Activated CD4-positive, alpha-beta T cell treated with anti-CD3 and anti-CD28 coated beads, Interleukin-2, amount 50 U/mL, for 16 hours (primary cell): ENCODE results near the gene DRC7.
"Not testable (repeated sequence)": the region's sequence is repeated elsewhere in the genome, so short reads cannot be mapped to it uniquely, and the experiment has no call there.

Source experiments
- DNase-seq: peaks from one replicate; pipeline ENCODE4 v3.0.0-alpha.2; 2020

DRC7 gene

DNA sequence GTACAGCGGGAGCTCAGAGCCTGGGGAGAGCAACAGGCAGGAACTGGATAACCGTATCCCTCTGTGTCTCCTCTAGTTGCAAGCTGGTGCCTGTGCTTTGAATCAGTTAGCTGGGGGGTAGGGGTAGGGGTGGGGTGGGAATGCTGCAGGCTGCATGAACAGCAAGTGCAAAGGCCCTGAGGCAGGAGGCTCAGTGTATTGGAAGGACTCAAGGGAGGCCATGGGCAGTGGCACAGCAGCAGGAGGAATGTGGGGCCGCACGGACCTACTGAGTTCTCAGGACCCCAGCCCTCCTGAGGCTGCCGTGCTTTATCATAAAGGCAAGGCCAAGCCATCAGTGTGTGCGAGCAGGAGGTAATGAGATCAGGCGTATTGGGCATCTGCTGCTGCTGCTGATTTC is 44.2 kb downstream of the DRC7 start:
- no peak for DNase-seq

DNA sequence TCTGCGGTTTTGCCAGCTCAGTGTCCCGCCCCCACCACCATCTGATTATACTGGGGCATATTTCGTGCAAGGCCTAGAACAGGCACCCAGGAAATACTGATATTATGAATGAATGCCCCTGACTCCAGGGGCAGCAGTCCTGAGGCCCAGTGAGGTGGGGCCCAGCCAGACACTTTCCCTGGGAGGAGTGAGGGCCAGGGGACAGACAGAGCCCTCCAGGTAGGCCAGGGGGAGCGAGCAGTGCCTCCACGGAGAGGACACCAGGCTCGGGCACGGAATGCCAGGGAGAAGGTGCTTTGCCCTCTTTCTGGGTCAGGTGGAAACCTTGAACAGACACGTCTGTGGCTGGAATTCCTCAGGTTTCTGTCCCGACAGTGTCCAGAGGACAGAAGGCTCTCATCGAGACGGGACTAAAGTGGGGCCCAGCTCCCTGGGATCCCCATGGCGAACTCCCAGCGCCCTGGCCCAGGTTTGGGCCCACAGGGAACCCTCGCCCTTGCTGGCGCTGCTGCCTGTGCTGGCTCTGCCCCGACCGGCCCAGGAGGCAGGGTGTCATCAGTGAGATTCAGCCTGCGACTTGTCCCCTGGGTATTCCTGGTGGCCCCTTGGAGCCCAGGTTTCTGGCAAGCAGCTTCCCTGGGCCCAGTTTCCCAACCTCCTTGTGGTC is 45.3 kb downstream of the DRC7 start:
- no peak for DNase-seq

DNA sequence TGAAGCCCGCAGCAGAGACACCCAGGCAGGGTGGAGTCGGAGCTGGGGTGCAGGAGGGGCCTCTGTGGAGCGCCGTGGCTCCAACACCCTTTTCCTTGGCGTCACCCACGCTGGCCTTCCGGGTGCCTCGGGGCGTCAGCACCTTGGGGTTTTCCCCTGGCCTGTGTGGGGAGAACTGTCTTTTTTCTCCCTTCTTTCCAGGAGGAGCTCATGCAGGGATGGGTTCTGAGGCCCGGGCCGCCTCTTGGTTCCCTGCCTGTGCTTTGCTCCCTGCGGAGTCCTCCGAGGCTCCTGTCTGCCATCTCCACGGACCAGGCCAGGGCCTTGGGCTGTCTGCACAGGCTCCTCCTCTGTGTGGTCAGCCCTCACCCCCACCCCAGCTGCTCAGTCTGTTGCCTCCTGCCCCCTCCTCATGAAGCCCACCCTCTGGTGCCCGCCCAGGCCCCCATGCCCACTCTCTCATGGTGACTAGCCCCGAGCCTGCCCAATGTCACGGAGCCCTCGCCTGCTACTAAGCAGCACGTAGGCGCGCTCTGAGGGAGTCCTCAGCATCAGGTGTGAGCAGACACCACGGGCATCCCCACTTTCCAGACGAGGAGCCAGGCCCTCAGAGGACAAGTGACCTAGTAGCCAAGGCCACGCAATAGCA is 45.9 kb downstream of the DRC7 start:
- no peak for DNase-seq

DNA sequence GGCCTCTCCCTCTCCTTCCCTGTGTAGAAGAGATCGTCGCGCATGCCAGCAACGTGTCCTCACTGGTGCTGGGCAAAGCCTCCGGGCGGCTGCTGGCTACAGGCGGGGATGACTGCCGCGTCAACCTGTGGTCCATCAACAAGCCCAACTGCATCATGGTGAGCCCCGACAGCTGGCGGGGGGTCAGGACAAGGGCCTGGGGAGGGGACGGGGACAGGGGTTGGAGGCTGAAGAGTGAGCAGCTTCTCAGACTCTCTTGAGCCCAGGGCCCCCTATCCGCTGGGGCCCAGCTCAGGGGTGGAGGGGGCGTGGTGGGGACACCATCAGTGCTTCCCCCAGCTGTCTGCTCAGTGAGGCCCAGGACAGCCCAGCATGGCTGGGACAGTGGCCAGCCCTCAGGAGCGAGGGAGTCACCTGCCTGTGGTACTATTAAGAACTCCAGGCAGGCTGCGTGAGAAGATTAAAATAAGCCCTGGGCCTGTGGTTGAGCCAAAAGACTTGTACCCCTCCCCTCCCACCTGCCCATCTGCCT is 47.1 kb downstream of the DRC7 start:
- no peak for DNase-seq

DNA sequence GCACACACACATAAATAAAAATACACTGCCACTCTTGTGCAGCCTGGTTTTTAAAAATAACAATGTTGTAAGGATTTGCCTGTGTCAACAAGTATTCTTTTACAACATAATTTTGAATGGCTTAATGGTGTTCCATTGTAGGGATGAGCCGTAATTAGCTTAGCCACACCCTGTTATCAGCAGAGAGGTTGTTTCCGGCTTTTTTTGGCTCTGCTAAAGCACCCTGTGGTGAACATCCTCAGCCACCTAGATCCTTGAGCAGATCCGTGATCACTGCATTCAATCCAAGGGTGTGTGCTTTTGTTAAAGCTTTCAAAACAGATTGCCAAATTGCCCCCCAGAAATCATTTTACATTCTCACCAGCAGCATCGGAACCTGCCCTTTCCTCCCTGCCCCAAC is 47.9 kb downstream of the DRC7 start:
- no peak for DNase-seq

DNA sequence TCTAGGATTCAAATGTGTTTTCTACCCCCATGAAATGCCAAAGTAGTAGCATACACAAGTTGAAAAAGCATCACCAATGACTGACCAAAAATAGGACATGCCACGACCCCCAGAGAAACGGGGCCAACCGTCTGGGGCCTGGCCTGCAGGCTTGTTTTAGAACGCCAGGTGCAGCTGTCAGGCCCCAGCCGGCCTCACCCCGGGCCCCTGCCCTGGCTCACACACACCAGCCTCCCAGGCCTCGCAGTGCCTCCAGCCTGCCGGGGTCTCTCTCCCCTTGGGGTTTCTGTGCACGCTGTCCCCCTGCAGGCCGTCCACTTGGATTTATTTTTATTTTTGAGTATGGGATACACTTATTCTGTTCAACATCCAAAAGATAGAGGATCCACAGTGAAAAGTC is 48.9 kb downstream of the DRC7 start:
- DNase-seq, result no peak

DNA sequence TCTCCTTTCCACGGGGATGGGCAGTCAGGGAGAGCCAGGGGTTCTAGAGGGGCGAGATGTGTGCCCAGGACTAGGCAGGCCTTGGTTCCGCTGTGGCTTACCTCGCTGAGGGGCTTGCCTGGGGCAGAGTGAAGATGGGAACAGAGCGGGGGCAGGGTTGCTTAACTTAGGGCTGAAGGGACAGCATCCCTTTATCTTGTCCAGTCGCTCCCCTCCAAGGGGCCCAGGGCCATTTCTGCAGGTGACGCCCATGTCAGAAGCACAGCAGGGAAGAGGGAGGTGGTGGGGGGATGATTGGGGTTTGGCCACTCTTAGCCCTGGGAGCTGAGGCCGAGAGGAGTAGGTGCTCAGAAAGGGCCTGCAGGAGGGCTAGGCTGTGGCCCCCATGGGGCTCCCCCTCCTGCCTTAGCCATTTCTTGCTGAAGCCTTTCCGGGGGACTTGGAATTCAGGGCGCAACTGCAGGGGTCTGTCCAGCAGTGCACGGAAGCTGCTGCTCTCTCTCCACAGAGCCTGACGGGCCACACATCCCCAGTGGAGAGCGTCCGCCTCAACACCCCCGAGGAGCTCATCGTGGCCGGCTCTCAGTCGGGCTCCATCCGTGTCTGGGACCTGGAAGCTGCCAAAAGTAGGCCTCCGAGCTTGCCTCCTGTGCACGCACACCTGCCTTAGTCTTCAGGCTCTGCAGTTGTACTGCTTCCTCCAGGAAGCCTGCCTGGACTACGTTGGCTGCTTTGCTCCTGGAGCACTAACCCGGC is 49.5 kb downstream of the DRC7 start:
- no peak for DNase-seq

DNA sequence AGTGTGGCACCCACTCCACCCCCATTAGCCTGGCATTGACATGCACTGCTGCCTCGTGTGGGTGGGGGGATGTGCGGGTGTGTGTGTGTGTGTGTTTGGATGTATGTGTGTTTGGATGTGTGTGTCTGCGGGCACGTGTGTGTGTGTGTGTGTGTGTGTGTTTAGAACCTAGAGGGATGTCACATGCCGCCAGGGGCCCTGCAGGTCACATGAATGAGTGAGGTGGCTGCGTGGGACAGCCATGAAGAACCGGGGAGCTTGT is 50.0 kb downstream of the DRC7 start:
- no peak for DNase-seq

DNA sequence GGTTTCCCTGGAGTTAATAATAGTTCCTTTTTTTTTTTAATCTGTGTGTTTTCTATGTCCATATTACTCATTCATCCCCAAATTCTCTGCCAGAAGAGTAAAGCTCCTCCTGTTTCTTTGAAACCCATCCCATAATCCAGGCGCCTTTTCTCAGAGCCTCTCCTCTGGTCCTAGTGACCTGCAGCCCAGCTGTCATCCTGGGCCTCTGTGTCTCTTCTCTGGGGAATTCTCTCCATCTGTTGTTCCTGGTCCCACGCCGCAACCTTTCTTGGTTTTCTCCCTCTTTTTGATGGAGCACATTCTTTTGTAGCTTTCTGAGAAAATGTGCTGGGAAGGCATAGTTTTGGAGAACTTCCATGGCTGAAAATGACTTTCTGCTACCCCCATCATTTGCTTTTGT is 51.2 kb downstream of the DRC7 start:
- DNase-seq, result no peak

DNA sequence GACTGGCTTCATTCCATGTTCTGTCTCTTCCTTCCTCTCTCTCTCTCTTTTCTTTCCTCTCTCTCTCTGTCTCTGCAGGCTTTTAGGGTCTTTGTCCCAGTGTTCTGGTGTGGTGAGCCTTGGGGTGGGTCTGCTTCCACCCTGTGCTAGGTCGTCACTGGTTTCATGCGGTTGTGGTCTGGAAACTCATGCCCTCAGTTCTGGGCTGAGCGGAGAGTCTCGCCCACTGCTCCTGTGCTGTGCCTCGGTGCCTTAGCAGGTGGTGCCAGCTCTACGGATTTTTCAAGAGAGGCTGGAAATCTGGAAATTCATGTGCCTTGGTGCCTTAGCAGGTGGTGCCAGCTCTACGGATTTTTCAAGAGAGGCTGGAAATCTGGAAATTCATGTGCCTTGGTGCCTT is 51.7 kb downstream of the DRC7 start:
- not testable (repeated sequence) for DNase-seq

DNA sequence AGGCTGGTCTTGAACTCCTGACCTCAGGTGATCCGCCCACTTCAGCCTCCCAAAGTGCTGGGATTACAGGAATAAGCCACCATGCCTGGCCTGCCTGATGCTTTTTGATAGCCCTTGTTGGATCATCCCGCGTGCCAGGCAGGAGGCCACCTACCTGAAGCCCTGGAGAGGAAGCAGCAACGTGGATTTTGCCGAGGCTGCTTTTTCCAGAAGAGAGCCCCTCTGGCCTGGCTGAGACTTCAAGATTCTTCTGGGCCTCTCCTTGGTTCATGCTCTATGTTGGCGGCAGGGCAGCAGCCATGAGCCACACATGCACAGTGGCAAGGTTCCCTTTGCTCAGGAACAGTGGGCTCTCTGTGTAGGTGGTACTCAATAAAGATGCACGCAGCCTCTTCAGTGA is 52.5 kb downstream of the DRC7 start:
- DNase-seq, result no peak

DNA sequence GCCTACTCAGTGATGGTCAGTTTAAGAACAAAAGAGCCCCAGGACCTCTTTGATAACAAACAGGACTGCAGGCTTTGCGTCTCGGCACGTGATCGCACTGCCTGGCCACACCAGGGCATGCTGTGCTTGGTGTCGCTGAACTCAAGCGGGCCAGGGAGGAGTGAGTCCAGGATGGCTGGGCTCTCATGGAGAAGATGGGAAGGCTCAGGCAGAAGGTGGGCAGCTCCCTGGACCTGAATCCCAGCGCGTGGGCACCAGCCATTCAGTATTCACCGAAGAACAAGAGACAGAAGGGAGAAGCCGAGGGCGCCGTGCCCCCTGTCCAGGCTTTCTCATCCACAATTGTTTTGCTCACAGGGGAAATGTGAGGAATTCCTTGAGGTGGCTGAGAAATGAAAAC is 52.9 kb downstream of the DRC7 start:
- DNase-seq, result no peak

DNA sequence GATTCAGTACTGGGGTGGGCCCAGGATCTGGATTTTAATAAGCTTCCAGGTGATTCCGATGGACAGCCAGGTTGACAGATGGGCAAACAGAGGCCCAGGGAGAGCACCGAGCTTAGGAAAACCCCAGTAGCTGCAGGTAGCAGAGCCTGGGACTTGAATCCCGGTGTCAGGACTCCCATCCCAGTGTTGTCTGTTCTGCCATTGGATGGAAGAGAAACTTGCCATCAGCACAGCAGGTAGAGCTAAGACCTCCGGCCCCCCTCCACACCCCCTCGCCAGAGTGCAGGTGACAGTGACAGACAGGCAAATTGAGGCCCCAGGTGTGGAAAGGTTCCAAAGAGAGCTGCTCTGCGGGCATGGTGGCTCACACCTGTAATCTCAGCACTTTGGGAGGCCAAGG is 53.4 kb downstream of the DRC7 start:
- DNase-seq, result no peak

DNA sequence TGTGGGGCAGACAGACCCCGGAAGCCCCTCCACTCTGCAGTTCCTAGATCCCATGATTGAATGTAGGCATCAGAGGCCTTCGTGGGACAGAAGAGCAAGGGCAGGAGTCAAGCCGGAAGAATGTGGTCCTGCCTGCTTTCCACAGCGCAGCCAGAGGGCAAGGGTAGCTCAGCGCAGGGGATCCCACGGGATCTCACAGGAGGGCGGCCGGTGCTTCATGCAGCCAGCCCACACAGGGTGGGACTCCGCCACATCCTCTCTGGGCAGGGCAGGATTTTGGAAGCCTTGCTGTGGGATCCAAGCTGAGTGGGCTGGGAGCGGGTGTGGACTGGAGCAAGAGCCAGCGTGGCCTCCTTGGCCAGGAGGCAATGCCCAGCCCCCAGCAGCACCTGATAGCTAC is 54.0 kb downstream of the DRC7 start:
- no peak for DNase-seq

DNA sequence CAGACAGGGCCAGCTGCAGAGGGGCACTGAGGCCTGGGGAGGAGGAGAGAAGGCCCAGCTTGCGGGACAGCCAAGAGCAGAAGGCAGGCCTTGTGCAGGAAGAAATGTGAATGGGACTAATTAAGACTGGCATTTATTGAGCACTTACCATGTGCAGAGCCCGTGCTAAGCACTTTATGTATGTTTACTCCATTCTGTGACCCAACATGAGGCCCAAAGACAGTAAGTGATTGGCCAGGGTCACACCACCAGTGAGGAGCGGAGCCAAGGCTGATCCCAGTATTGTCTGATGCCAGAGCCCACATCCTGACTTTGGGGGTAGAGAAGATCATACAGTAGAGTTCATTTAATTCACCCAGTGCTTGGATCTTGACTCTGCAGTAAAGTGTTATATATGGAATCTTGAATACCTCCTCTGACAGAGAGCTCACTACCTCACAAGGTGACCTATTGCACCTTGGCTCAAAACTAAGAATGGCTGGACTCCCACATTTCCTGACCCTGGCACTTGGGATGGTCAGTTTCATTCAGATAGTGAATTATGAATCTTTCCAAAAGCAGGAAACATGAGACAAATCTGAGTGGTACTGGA is 54.6 kb downstream of the DRC7 start:
- DNase-seq, result no peak

DNA sequence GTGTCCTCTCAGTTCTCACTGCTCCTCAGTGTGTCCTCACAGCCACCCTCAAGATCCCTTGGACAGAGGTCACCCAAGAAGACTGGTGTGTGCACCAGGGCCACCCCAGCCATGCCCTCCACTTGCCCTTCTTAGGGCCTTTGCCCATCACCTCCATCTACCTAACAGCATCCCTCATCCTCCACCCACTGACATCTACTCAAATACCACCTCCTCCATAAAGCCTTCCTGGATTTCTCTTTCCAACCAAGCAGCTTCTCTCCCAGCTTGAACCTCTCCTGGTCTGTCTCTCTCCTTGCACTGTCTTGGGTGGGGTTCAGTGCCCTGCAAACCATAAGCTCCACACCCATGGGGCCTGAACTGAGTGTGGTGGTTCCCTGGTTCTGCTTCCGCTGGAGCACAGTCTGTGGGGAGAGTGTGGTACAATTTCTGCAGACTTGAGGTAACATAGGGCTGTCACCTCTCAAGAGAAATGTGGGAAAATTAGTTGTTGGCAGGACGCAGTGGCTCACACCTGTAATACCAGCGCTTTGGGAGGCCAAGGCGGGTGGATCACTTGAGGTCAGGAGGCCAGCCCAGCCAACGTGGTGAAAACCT is 55.3 kb downstream of the DRC7 start:
- no peak for DNase-seq

DNA sequence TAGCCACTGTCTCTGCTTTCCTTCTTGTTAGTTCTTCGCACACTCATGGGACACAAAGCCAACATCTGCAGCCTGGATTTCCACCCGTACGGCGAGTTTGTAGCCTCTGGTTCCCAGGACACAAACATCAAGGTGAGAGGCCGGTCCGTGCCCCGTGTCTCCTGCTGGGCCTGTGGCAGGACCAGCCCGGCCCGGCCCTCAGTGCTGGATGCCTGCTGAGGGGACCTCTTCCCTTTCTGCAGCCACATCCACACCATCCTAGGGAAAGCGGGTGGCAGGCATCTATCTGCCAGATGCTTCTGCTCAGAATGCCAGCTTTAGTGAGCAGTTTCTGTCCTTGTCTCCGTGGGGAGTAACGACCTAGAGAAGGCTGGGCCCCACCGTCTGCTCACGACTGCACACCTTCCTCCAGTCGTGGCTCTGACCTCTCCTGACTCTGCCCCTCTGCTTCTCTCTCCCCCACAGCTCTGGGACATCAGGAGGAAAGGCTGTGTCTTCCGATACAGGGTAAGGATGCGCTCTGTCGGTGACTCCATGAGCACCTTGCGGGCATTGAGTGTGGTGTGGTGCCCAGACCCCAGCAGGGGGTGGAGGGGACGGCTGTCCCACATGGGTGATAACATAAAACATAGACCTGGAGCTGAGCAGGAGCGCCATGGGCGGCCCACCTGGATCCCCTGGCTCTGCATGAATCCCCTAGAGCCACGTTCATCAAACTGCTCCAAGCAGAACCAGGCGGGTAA is 56.4 kb downstream of the DRC7 start:
- DNase-seq, result no peak

DNA sequence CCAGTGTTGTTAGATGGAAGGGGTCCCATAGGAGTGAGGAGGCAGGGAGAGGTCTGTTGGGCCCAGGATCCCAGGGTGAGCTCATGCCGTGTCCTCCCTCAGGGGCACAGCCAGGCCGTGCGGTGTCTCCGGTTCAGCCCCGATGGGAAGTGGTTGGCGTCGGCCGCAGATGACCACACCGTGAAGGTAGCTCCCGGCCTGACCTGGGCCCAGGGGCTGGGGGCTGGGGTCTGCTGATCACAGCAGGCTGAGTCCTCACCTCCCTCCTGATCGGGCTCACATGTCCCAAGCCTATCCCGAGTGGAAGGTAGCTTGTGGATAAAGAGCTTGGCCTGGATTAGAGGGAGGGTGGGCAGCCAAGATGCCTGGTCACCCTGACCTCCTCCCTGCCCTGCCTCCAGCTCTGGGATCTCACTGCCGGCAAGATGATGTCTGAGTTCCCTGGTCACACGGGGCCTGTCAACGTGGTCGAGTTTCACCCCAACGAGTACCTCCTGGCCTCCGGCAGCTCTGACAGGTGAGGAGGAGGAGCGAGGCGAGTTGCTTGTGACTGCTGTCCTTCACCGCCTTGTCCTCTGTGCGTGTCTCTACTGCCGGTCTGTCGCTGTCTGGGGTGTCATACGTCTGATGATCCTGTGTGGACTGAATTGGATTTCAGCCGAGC is 57.1 kb downstream of the DRC7 start:
- DNase-seq, result no peak

DNA sequence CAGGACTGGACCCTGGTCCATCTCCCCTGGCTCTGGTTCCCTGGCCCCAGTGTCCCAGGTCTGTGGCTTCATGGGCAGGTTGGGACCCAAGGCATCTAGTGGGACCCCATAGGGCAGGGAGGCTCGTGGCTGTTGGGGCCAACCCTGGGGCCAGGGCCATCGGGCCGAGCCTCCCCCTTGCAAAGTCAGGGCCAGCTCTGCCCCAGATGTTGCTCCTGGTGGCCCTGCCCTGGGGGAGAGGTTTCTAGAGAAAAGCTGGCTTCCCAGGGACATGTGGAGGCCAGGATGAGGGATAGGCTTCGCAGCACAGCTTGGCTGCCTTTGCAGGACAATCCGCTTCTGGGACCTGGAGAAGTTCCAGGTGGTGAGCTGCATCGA is 57.6 kb downstream of the DRC7 start:
- DNase-seq, result no peak

DNA sequence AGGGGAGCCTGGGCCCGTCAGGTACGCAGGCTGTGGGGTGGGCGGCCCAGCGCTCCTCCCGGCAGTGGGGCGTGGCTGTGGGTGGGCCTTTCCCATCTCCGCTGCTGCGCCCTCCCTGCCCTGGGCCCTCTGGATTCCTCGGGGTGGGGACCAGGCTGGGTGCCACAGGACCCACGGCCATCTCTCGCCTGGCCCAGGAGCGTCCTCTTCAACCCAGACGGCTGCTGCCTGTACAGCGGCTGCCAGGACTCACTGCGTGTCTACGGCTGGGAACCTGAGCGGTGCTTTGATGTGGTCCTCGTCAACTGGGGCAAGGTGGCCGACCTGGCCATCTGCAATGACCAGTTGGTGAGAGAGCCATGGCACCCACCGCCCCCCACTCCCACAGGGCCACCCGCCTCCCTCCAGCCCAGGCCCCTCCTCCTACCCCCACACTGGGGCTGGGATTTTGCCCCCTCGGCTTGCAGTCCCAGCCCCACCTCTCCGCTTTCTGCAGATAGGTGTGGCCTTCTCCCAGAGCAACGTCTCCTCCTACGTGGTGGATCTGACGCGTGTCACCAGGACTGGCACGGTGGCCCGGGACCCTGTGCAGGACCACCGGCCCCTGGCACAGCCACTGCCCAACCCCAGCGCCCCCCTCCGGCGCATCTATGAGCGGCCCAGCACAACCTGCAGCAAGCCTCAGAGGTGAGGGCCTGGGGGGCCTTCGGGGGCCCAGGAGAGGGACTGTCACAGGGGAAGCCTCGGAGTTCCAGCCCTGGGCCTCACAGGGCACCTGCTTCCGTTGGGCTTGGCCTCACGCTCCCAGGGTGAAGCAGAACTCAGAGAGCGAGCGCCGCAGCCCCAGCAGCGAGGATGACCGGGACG is 58.2 kb downstream of the DRC7 start:
- no peak for DNase-seq
